ENCODE data around the gene SSC5D.

Gene SSC5D

DNA sequence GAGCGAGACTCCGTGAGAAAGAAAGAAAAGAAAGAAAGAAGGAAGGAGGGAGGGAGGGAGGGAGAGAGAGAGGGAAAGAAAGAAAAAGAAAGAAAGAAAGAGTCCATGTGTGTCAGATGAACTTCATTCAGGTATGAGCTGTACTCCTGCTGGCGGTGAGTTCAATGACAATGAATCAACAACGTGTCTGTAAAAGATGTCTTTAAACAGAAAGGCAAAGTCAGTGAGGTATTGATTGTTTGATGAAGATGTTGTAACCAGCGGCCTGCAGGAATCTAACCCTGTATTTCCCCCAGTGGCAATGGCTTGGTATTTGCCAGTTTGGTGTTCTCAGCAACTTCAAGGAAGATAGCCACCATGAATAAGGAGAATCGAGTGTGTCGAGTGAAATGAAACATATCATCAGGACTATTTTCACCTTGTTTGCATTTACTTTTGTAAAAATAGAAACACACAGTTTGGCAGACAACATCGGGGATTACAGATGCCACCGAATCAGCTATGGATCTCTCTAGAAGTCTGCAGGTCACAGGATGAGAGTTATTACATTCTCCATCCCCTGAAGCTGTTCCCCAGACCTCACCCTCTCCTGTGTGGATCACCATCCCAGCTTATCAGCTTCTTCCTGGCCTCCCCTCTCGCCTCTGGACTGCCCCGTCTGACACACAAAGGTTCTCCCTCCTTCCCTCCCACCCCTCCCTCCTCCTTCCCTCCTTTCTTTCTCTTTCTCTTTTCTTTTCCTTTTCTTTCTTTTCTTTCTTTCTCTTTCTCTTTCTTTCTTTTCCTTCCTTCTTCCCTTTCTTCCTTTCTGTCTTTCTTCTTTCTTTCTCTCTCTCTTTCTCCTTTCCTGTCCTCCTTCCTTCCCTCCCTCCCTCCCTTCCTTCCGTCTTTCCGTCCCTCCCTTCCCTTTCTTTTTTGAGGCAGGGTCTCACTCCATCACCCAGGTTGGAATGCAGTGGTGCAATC is 65.3 kb downstream of the SSC5D start:
- TF ChIP-seq FOXP2 (optimal IDR thresholded peaks at IDR 0.05; ENCODE audit: borderline replicate concordance, extremely low read depth, extremely low read length, insufficient read depth) (no peak), TAF1 (IDR thresholded peaks at IDR 0.05; ENCODE audit: borderline replicate concordance, insufficient read depth, low read length) (no peak), SIN3A (IDR thresholded peaks at IDR 0.05; ENCODE audit: borderline replicate concordance, insufficient read depth, low read length) (no peak), POLR2AphosphoS5 (IDR thresholded peaks at IDR 0.05; ENCODE audit: low read depth, low read length) (no peak)
- TF ChIP-seq, protein P1, sequence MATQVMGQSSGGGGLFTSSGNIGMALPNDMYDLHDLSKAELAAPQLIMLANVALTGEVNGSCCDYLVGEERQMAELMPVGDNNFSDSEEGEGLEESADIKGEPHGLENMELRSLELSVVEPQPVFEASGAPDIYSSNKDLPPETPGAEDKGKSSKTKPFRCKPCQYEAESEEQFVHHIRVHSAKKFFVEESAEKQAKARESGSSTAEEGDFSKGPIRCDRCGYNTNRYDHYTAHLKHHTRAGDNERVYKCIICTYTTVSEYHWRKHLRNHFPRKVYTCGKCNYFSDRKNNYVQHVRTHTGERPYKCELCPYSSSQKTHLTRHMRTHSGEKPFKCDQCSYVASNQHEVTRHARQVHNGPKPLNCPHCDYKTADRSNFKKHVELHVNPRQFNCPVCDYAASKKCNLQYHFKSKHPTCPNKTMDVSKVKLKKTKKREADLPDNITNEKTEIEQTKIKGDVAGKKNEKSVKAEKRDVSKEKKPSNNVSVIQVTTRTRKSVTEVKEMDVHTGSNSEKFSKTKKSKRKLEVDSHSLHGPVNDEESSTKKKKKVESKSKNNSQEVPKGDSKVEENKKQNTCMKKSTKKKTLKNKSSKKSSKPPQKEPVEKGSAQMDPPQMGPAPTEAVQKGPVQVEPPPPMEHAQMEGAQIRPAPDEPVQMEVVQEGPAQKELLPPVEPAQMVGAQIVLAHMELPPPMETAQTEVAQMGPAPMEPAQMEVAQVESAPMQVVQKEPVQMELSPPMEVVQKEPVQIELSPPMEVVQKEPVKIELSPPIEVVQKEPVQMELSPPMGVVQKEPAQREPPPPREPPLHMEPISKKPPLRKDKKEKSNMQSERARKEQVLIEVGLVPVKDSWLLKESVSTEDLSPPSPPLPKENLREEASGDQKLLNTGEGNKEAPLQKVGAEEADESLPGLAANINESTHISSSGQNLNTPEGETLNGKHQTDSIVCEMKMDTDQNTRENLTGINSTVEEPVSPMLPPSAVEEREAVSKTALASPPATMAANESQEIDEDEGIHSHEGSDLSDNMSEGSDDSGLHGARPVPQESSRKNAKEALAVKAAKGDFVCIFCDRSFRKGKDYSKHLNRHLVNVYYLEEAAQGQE (IDR thresholded peaks at IDR 0.05; ENCODE audit: insufficient read depth in 1 of 2, low read depth in 2 of 2, low read length in 2 of 2): no peak

DNA sequence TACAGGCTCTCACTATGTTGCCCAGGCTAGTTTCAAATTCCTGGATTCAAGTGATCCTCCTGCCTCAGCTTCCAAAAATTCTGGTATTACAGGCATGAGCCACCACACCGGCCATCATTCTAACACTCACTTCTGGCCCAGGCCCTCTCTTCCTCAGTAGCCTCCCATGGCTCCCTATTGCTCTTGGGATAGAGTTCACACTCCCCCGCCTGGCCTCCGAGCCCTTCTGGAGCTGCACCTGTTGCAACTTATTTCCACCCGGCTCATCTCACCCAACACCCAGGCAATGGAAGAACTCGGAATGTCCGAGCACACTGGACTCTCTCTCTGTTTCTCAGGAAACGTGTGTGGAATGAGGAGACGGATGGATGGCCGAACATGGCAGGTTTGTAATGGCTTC is 66.1 kb downstream of the SSC5D start:
- TF ChIP-seq, protein P1 (IDR thresholded peaks at IDR 0.05; ENCODE audit: insufficient read depth in 1 of 2, low read depth in 2 of 2, low read length in 2 of 2): no peak
- no peak for TF ChIP-seq SIN3A (IDR thresholded peaks at IDR 0.05; ENCODE audit: borderline replicate concordance, insufficient read depth, low read length)
- TF ChIP-seq FOXP2 (optimal IDR thresholded peaks at IDR 0.05; ENCODE audit: borderline replicate concordance, extremely low read depth, extremely low read length, insufficient read depth): no peak
- no peak for TF ChIP-seq TAF1 (IDR thresholded peaks at IDR 0.05; ENCODE audit: borderline replicate concordance, insufficient read depth, low read length)
- no peak for TF ChIP-seq POLR2AphosphoS5 (IDR thresholded peaks at IDR 0.05; ENCODE audit: low read depth, low read length)

DNA sequence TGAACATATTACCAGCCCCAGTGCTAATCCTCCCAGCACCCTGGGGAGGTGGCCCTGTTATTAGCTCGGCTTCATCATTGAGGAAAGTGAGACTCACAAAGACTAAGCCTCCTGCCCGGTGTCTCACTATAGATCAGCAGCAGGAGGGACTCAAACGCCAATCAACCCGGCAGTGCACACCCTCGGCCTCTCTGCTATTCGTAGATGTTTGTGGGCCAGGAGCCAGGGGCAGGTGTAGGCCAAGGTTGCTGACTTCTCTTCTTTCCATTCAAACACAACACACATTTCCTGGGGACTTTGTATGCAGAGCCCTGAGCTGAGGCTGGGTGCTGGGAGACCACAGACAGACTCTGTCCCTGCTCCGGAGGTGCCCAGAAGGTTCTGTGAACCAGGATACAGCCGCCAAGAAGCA is 66.5 kb downstream of the SSC5D start:
- no peak for TF ChIP-seq TAF1 (IDR thresholded peaks at IDR 0.05; ENCODE audit: borderline replicate concordance, insufficient read depth, low read length)
- no peak for TF ChIP-seq POLR2AphosphoS5 (IDR thresholded peaks at IDR 0.05; ENCODE audit: low read depth, low read length)

DNA sequence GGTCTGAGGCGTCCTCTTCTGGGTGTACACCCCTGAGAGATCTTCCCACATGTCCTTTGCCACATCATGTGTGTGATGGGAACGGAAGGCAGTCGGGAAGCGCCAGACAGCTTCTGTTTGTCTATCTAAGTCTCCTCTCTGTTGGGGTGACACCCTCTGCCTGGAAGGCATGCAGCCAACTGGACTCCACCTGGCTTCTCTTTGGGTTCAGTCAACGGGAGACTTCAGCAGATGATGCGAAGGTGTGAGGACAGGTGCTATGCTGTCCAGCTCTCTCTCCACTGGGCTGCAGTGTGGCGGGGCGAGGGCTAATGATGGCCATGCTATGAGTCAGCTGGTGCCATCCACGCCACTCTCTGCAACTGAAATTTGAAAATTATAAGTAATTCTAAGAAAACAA is 71.4 kb downstream of the SSC5D start:
- TF ChIP-seq SIN3A (IDR thresholded peaks at IDR 0.05; ENCODE audit: borderline replicate concordance, insufficient read depth, low read length) (no peak), TAF1 (IDR thresholded peaks at IDR 0.05; ENCODE audit: borderline replicate concordance, insufficient read depth, low read length) (no peak), POLR2AphosphoS5 (IDR thresholded peaks at IDR 0.05; ENCODE audit: low read depth, low read length) (no peak), FOXP2 (optimal IDR thresholded peaks at IDR 0.05; ENCODE audit: borderline replicate concordance, extremely low read depth, extremely low read length, insufficient read depth) (no peak)
- TF ChIP-seq, protein P1 (IDR thresholded peaks at IDR 0.05; ENCODE audit: insufficient read depth in 1 of 2, low read depth in 2 of 2, low read length in 2 of 2): no peak

DNA sequence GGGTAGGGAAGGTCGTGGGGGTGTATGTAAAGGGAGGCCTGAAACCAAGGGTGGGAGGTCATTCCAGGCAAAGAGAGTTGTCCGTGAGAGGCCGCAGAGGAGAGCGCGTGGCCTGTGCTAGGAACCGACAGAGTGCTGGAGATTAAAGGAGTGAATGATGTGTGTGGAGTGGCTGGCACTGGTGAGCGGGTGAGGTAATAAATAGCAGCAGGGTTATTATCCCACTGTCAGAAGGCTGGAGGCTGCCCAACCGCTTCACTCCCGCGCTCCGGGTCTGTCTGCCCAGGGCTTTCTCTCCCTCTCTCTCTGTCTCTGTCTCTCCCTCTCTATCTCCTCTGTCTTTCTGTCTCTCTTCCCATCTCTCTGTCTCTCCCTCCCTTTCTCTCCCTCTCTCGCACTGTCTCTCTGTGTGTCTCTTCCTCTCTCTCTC is 75.0 kb downstream of the SSC5D start:
- TF ChIP-seq, protein P1 (IDR thresholded peaks at IDR 0.05; ENCODE audit: insufficient read depth in 1 of 2, low read depth in 2 of 2, low read length in 2 of 2): no peak
- no peak for TF ChIP-seq SIN3A (IDR thresholded peaks at IDR 0.05; ENCODE audit: borderline replicate concordance, insufficient read depth, low read length)
- TF ChIP-seq POLR2AphosphoS5 (IDR thresholded peaks at IDR 0.05; ENCODE audit: low read depth, low read length): no peak
- TF ChIP-seq FOXP2 (optimal IDR thresholded peaks at IDR 0.05; ENCODE audit: borderline replicate concordance, extremely low read depth, extremely low read length, insufficient read depth): no peak
- no peak for TF ChIP-seq TAF1 (IDR thresholded peaks at IDR 0.05; ENCODE audit: borderline replicate concordance, insufficient read depth, low read length)

Data from PFSK-1 (cell line).